GM18870 (cell line): ENCODE measurements around the gene TCF7.

Experiments
- ATAC-seq: cut with Tn5 transposase; IDR thresholded peaks from one replicate; pipeline ENCODE4 v1.9.1; 2021; ENCODE audit warnings: moderate library complexity; ENCODE audit not compliant: unreplicated experiment

Gene TCF7

GRCh38 chr5:134088994-134089560, 25.4 kb upstream of the TCF7 start:
- no peak for ATAC-seq

GRCh38 chr5:134090522-134090921, 24.0 kb upstream of the TCF7 start:
- ATAC-seq = no peak

GRCh38 chr5:134091626-134092121, 22.8 kb upstream of the TCF7 start:
- no peak for ATAC-seq

- ATAC-seq = no peak
Observed at GRCh38 chr5:134092875-134093274, 21.6 kb upstream of the TCF7 start.

- no peak for ATAC-seq
Observed at GRCh38 chr5:134093351-134093750, 21.1 kb upstream of the TCF7 start.

GRCh38 chr5:134095293-134095692, 19.2 kb upstream of the TCF7 start:
- ATAC-seq = no peak

GRCh38 chr5:134095887-134096589, 18.4 kb upstream of the TCF7 start:
- ATAC-seq = no peak

GRCh38 chr5:134097211-134097749, 17.2 kb upstream of the TCF7 start:
- ATAC-seq = no peak

GRCh38 chr5:134098690-134099089, 15.8 kb upstream of the TCF7 start:
- ATAC-seq = no peak

- no peak for ATAC-seq
Observed at GRCh38 chr5:134099288-134099872, 15.1 kb upstream of the TCF7 start.

- no peak for ATAC-seq
Observed at GRCh38 chr5:134099939-134100282, 14.6 kb upstream of the TCF7 start.

- ATAC-seq = peak; percentile 80
Observed at GRCh38 chr5:134100283-134101091, 14.0 kb upstream of the TCF7 start.

- ATAC-seq = no peak
Observed at GRCh38 chr5:134101686-134102439, 12.6 kb upstream of the TCF7 start.

GRCh38 chr5:134103397-134103796, 11.1 kb upstream of the TCF7 start:
- ATAC-seq = no peak

- no peak for ATAC-seq
Observed at GRCh38 chr5:134103998-134104654, 10.4 kb upstream of the TCF7 start.

- no peak for ATAC-seq
Observed at GRCh38 chr5:134106991-134107701, 7.3 kb upstream of the TCF7 start.

- ATAC-seq = no peak
Observed at GRCh38 chr5:134107779-134108178, 6.7 kb upstream of the TCF7 start.

- ATAC-seq = no peak
Observed at GRCh38 chr5:134110382-134110781, 4.1 kb upstream of the TCF7 start.
